Left ventricle myocardium inferior (tissue), 1 donor: ENCODE results near the gene PIEZO2. TPM values are rescaled to one million over a fixed set of nuclear protein-coding genes. Genes with fewer than 3 reads are reported as not detected.

Experiments used
- DNase-seq: peaks from one replicate; pipeline ENCODE4 v3.0.0-alpha.2; 2020
- H3K27ac ChIP-seq: fragments of 200-600 bp; replicated peaks from 2 replicates; pipeline ENCODE4 v1.8.0; 2021
- H3K27me3 ChIP-seq: fragments of 200-600 bp; 2 replicates; pipeline ENCODE4 v1.8.0; 2021; ENCODE audit warnings: low read depth
- H3K36me3 ChIP-seq: fragments of 200-600 bp; 2 replicates; pipeline ENCODE4 v1.8.0; 2021
- H3K4me1 ChIP-seq: fragments of 200-600 bp; 2 replicates; pipeline ENCODE4 v1.8.0; 2021
- H3K4me3 ChIP-seq: fragments of 200-600 bp; 2 replicates; pipeline ENCODE4 v1.8.0; 2021; ENCODE audit warnings: mild to moderate bottlenecking, moderate library complexity
- H3K9me3 ChIP-seq: fragments of 200-600 bp; replicated peaks from 2 replicates; pipeline ENCODE4 v1.8.0; 2021
- intact Hi-C: fragments of 100-400 bp; cut with micrococcal nuclease; formaldehyde crosslinking; loops from one replicate; pipeline ENCODE4 v1.11.0; 2022
- total RNA-seq: library from RNA; stranded (reverse); fragmentation: NEBNext Ultra II Directional; extraction: Animal tissue kit (Norgen Biotek cat#: 25700); gene quantifications from one replicate; pipeline ENCODE4 v1.2.1, GENCODE V29; 2021
- TF ChIP-seq, protein P1 (sequence below): fragments of 200-600 bp; IDR thresholded peaks from 2 replicates; pipeline ENCODE4 v1.8.0; 2021; ENCODE audit warnings: antibody characterized with exemption, mild to moderate bottlenecking, borderline replicate concordance
- donor health status: DM: no; HTN: yes; CAD: no; lungs with severe emphysema.

The PIEZO2 gene
- total RNA-seq, 1 donor from 2014 or later, result 0.33 TPM

DNA sequence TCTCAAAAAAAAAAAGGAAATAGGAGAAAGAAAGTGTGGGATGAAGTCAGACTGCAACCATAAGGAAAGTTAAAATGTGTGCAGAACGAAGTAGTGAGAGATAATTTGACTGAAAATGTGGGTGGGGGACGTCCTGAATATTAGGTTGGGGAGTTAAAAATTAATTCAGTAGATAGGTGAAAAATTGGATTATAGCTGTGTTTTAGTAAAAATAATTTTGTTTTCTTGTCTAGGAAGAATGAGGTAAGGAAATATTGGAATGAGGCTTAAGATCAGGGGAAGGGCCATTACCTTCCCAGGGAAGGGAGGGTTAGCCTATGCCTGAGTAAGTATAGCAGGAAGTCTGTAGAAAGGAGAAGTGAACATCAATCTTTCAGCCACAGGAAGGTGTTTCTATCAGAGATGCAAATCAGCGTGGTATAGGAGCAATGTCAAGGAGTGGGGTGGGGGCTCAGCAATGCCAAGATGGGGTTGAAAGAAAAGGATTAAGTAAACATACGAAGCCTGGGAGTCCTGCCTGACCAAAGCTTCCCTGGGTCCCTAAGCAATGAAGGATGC is 250.9 kb downstream of the PIEZO2 start:
- H3K36me3 ChIP-seq, result no peaks in the 10 kb centered on the region
- intact Hi-C loops, result no loop called here
- H3K4me1 ChIP-seq, result no peaks in the 10 kb centered on the region
- H3K27me3 ChIP-seq, result peaks cover 36% of the 10 kb centered on the region
- no peak overlapping the region for H3K27ac ChIP-seq
- no peak for DNase-seq
- no peak overlapping the region for H3K4me3 ChIP-seq
- H3K9me3 ChIP-seq, result no peaks in the 10 kb centered on the region
- TF ChIP-seq, protein P1, sequence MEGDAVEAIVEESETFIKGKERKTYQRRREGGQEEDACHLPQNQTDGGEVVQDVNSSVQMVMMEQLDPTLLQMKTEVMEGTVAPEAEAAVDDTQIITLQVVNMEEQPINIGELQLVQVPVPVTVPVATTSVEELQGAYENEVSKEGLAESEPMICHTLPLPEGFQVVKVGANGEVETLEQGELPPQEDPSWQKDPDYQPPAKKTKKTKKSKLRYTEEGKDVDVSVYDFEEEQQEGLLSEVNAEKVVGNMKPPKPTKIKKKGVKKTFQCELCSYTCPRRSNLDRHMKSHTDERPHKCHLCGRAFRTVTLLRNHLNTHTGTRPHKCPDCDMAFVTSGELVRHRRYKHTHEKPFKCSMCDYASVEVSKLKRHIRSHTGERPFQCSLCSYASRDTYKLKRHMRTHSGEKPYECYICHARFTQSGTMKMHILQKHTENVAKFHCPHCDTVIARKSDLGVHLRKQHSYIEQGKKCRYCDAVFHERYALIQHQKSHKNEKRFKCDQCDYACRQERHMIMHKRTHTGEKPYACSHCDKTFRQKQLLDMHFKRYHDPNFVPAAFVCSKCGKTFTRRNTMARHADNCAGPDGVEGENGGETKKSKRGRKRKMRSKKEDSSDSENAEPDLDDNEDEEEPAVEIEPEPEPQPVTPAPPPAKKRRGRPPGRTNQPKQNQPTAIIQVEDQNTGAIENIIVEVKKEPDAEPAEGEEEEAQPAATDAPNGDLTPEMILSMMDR, result no peak

DNA sequence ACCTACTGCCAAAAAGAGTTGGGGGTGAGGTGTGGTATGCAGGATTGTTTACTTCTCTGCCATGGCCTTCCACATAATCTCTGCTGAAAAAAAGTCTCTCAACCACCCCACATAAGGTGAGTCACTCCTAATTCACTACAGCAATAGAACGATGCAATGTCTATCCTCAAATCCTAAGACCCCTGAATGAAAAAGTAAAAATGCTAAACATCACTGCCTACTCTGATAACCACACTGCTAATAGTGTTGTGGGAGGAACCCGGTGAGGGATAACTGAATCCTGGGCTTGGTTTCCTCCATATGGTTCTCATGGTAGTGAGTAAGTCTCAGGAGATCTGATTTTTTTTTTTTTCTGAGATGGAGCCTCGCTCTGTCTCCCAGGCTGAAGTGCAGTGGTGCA is 252.5 kb downstream of the PIEZO2 start:
- Histone ChIP-seq H3K36me3 (no peaks in the 10 kb centered on the region), H3K27me3 (peaks cover 36% of the 10 kb centered on the region), H3K4me1 (no peaks in the 10 kb centered on the region), H3K27ac (no peak overlapping the region), H3K9me3 (no peaks in the 10 kb centered on the region), H3K4me3 (no peak overlapping the region)
- intact Hi-C loops, result no loop called here
- no peak for DNase-seq
- TF ChIP-seq, protein P1, result no peak

DNA sequence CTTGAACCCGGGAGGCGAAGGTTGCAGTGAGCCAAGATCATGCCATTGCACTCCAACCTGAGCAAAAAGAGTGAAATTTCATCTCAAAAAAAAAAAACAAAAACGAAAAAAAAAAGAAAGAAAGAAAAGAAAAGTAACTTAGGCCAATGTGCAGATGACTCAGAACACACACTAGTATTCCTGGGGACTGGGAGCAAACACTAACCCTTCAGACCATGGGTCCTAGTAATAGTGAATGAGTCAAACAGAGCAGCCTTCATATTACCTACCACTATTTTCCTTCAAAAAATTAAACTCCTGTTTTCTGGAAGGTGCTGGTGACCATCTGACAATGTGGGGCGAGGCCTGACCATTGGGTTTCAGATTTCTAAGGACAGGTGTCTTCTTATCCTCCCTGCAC is 253.4 kb downstream of the PIEZO2 start:
- intact Hi-C loops, result no loop called here
- no peak for DNase-seq

DNA sequence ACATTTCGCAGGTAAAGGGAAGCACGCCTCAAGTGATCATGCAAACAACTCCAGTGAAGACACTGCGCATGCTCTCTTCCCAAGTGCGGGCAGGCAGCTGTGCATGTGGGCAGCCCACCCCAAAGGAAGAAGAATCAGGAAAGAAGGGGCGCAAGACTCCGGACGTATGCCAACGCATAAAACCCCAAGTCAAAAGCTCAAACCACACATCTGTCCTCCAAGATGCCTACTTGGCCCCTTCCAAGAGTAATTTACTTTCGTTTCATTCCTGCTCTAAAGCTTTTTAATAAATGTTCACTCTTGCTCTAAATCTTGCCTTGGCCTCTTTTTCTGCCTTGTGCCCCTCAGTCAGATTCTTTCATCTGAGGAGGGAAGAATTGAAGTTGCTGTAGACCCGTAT is 254.9 kb downstream of the PIEZO2 start:
- H3K4me3 ChIP-seq, result no peak overlapping the region
- H3K36me3 ChIP-seq, result no peaks in the 10 kb centered on the region
- intact Hi-C loops, result no loop called here
- no peaks in the 10 kb centered on the region for H3K4me1 ChIP-seq
- no peak for DNase-seq
- peaks cover 30% of the 10 kb centered on the region for H3K27me3 ChIP-seq
- H3K27ac ChIP-seq, result no peak overlapping the region
- no peaks in the 10 kb centered on the region for H3K9me3 ChIP-seq
- TF ChIP-seq, protein P1, result no peak

More for the DNA sequence above, 253.4 kb downstream of the PIEZO2 start:
- H3K4me1 ChIP-seq, result no peaks in the 10 kb centered on the region
- H3K36me3 ChIP-seq, result no peaks in the 10 kb centered on the region
- no peak overlapping the region for H3K27ac ChIP-seq
- TF ChIP-seq, protein P1, result no peak
- H3K4me3 ChIP-seq, result no peak overlapping the region
- no peaks in the 10 kb centered on the region for H3K9me3 ChIP-seq
- H3K27me3 ChIP-seq, result peaks cover 36% of the 10 kb centered on the region

DNA sequence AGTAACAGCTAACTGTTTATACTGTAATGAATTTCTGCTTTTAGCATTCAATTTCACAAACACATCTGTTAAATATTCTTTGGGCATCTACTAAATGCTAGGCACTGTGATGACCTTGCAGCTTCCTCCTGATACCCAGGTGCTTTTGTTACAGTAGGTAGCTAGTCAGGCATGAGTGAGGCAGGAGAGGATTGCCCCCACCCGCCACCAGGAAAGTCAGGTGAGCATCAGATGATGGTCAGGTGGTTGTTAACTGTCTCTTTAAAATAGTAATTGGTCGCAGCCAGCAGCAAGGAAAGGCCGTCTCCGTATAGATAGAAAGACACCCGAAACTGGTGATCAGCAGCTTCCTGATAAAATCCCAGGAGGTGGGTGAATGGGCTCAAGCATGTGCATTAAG is 255.6 kb downstream of the PIEZO2 start:
- no peaks in the 10 kb centered on the region for H3K4me1 ChIP-seq
- no peak for DNase-seq
- peaks cover 26% of the 10 kb centered on the region for H3K27me3 ChIP-seq
- no peaks in the 10 kb centered on the region for H3K9me3 ChIP-seq
- no peak overlapping the region for H3K27ac ChIP-seq
- no peaks in the 10 kb centered on the region for H3K36me3 ChIP-seq
- H3K4me3 ChIP-seq, result no peak overlapping the region
- TF ChIP-seq, protein P1, result no peak
- intact Hi-C loops, result no loop called here
